Endometrium (tissue), 2 donors: ENCODE data around the gene MAST4.

Source experiments
- FAIRE-seq: peaks from 2 replicates; lab custom pipeline; 2012; peaks lifted over from hg19 to GRCh38; lab: Jason Lieb, UNC
- donor health status: control.
- donor health status: control.

Gene MAST4

DNA sequence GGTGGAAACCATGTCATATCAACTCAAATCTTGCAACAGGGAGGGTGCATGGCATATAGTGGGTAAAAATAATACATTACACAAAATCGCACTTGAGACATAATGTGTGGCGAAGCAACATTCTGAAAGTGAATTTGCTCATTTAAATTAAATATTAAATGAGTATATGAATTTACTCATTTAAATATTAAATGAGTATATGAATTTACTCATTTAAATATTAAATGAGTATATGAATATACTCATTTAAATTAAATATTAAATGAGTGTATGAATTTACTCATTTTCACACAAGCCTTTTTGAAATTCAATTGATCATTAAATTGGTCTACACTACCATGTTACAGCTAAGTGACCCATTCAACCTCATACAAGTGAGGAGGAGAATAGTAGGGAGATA, 10.5 kb downstream of the MAST4 start:
- no peak for FAIRE-seq

DNA sequence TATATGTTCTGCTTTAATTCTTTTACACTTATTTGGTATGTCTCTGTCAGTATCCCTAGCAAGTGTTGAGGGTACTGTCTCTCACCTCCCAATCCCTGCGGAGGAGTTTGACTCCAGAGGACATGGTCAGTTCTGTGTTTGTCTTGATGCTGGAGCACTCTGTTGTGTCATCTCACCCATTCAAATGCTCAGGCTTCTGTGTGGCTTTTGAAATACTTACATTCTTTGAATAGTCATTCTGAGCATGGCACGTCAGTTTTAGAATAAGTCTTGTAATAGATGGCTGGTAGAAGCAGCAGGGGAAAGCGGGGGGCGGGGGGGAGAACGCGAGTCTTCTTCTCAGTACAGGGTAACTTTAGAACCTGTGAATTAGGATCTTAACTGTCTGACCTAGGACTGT, 12.3 kb downstream of the MAST4 start:
- no peak for FAIRE-seq

DNA sequence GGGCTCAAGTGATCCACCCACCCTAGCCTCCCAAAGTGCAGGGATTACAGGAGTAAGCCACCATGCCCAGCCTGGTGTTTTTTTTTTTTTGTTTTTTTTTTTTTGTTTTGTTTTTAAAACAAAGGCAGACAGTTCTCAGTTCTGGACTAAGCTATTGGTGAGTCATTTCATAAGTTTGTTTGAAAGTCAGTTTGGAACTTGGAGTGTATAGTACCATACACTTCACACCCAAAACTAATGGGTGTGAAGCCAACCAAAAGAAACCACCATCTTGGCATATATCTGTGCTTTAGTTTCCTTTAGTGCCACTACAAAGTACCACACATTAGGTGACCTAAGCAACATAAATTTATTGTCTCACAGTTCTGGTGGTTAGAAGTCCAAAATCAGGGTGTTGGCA, 13.4 kb downstream of the MAST4 start:
- FAIRE-seq, result no peak

DNA sequence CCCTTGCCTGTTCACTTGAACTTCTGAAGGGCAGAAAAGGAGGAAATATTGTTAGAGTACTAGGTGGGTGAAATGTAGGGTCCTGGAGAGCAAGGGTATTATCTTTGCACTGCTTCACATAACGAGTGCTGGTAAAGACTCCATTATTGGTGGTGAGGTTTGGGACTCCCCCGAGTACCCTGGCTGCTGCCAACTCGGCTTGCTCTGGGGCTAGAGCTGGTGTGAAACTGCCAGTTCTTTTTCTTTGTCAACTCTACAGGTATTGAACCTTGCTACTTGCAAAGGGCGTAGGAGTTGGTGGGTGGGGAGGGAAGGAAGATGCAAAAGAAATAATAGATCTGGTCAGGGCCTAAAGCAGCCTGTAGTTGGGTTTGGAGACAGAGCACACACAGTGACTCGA, 16.0 kb downstream of the MAST4 start:
- FAIRE-seq, result no peak

DNA sequence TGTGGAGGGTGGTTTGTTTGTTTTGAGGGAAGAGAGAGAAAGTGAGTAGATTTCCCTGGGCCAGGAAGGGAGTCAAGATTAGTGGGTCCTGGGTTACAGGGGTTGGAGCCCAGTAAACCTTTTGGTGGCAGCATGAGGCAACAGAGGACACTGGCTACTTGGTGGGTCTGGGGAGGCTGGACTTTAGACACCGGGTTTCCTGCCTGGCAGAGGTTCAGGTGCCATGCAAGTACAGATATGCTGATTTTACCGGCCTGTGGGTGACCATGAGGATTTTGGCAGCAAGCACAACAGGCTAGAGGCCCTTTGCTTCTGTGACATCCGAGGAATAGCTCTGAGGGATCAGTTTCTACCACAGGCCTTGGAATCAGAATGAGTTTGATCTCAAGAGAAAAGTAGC, 18.9 kb downstream of the MAST4 start:
- FAIRE-seq, result no peak

DNA sequence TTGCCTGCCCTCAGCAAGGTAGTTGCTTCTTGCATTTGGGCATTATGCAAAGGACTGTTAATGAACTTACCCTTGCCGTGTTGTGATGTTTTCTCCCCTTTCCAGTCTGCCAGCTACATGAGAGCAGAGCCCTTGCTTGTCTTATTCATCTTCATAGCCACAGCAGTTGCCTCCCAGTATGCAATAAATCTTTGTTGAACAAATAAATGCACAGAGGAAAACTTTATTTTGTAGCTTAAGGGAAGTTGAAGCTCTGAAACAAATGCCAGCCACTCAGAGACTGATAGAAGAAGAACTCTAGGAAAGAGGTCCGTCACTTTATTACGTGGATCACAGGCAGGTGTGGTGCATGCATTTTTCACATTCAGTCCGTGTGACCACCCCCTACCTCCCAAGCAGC, 19.7 kb downstream of the MAST4 start:
- FAIRE-seq, result no peak

DNA sequence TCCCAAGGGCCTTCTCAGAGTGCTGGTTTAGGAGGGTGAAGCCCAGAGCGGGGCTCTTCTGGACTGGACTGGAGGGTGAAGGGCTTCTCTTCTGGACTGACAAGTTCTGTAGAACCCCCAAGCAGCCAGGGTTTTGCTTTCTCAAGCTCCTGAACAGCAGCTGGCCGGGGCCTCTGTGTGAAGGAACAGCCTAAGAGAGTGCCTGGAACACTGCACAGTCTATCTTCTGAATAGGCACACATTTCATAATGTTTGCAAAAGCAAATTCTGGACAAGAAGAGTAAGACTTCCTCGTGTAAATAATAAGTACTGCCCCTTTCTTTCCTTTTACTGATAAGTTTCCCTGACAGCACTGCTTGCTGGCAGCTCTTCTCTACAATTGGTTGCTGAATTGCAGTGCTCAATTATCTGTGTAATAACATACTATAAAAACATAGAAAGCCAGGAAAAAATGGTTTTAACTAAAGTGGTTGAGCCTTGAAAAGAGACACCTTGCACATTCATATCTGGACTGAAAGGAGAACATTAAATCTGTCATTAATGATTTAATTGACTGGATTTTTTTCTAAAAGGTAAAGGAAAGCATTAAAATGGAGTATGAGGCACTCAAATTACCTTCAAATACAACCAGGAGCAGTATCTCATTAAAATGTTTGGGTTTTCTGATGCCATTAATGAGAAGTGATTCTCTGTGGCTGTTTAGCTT, 20.5 kb downstream of the MAST4 start:
- FAIRE-seq, result no peak

DNA sequence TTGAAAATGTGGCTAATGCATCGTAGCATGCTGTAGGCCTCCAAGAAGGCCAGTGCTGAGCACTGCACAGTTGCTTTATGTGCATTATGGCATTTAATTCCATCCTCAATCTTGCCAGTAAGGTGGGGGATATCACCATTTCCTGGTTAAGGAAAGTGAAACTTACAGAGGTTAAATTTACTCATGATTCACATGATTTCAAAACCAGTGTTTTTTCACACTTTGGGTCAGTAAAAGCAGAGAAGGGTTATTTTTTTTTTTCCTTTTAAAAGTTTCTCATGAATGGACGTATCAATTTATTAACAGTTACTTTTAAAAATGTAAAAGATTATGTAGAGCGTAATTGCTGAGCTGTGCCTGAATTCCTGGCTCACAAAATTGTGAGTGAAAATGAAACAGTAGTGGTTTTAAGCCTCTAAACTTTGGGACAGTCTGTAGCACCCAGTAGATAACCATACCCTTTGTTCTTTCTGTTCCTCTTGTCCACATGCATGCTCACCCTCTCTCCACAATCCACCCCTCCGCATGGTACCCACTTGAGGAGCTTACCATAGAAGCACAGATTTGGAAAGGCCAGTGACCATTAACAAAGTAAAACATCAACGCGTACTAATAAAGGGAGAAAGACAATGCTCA, 21.2 kb downstream of the MAST4 start:
- no peak for FAIRE-seq

DNA sequence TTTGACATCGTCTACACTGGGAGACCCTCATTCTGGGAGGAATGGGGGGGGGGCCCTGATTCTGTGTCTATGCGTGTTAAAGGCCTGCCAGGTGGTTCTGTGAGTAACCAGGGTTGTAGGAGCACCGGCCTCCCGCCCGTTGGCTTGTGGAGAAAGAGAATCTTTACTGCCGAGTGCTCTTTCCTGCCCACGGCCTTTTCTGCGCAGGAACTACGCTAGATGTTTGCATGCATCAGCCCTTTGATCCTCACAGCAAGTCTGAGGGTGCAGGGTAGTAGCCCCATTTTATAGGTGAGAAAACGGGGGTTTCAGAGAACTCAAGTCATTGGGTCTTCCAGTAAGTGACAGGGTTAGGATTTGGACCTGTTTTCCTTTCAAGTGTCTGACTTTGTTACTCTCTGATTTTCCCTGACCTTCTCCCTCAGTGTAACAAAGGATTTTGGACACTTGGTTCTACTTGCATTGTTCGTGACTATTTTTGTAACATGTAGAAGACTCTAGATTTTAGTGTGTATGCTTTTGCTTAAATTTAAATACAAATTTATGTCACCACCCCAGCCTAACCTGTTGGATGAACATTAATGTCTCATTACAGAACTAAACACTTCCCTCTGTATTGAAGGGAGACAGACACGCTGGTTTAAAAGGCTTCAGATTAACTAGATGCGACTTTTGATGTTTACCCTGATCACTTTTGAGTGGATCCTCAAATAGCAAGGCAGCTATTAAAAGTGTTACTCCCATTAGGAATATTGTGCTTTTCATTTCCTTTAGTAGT, 22.0 kb downstream of the MAST4 start:
- no peak for FAIRE-seq

DNA sequence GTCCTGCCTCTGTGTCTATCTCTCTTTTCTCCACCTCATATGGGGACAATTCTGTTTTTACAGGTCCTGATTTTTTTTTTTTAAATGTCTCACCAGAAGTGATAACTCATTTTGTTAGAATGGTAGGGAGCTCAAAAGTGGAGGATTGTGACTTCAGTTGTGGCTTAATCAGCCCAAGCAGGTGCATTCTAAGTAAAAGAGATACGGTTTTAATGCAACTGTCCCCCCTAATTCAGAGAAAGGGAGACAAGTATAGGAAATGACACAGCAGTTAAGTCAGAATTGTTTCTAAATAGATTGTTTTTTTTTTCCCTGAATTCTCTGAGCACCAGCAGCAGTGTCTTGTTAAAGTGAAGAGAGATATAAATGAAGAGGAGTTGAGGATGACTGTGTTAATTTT, 24.5 kb downstream of the MAST4 start:
- FAIRE-seq, result no peak

DNA sequence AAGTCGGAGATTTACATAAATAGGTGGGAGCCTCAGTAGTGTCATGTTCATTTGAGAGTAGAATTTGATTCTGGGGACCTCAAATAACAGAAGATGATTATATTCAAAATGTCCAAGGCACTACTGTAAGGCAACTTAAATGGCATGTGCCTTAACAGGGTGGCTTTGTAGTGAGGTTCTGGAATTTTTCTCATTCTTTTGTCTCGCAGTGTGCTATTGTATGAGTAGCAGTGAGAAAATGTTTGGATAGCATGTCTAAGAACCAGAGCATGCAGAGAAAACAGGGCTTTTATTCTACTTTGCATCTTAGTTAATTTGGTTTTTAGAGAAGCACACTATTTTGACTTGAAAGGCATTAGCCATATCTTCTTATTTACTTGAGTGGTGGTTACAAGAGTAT, 25.0 kb downstream of the MAST4 start:
- FAIRE-seq, result no peak

DNA sequence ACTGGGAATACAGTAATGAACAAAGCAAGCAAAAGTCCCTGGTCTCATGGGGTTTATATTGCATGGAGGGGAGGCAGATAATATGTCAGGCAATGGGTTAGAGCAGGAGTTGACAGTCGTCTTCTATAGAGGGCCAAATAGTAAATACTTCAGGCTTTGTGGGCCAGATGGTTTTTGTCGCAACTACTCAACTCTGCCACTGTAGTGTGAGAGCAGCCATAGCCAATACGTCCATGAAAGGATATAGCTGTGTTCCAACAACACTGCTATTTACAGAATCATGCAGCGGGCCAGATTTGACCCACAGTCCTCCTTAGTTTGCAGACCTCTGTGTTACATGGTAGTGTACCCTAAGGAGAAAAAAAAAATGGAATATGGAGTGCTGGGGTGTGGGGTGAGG, 25.5 kb downstream of the MAST4 start:
- FAIRE-seq, result no peak

DNA sequence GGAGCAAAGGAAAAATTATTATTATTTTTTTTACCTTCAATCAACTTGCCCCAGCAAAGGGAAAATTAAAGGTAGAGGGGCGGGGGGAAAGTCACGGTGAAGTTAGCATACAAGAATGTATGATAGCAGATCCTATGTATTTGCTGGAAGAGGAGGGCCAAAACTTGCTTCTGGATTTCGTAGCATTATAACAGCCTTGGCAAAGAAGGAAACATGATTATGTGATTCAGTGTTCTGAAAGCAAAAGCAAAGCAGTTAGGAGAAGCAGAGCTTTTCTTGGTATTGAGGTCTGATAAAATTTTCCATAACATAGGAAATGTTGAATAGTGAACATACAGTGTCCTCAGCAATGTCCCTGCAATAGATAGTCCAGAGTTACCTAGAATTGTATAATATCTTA, 32.4 kb downstream of the MAST4 start:
- FAIRE-seq, result no peak

DNA sequence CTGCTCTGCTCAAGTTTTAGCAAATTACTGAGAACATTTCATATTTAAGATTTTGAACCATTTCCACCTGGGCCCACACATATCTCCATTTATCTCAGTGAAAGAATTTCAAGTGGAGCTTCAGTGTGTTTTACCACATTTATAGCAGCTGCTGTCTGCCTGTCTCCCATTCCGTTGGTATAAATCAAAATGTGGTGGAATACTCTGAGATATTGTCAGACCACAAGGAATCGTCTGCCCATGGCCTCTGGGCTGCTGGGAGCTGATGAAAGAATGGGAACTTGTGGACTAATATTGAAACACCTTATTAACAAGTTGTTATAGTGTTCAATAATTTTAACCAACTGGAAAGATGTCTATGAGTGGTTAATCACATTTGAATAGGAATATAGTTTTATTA, 33.3 kb downstream of the MAST4 start:
- FAIRE-seq, result no peak

DNA sequence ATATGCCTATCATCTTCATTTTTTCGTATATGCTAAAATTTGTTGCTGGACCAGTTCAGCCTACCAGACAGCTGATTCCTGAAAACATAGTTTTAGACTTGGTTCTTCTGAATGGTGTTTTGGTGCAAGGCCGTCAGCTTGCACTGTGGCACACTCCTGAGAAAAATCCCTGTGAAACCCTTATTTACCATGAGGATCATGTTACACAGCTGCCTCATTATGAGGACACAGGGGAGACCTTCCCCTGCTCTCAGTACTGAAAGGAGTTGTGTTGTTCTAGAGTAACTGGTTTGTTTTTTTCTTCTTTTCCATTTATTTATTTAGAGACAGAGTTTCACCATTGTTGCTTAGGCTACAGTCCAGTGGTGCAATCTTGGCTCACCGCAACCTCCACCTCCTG, 37.6 kb downstream of the MAST4 start:
- no peak for FAIRE-seq

DNA sequence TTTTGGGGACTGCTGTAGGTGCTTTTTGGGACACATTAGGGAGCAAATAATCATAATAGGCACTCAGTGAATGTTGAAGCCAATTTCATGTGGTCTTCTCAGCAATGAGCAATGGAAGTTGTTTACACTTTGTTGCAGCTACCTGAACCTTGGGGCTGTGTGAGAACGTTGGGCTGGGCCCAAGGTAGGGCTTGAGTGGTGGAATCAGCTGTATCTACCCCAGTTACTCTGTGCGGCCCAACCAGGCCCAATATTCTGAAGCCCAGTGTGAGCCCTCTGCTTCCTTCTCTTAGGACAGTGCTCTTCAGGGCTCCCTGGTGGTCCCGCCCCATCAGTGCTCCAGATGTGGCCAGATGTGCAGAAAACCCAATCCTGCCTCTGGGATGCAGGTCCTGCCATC, 38.4 kb downstream of the MAST4 start:
- no peak for FAIRE-seq

DNA sequence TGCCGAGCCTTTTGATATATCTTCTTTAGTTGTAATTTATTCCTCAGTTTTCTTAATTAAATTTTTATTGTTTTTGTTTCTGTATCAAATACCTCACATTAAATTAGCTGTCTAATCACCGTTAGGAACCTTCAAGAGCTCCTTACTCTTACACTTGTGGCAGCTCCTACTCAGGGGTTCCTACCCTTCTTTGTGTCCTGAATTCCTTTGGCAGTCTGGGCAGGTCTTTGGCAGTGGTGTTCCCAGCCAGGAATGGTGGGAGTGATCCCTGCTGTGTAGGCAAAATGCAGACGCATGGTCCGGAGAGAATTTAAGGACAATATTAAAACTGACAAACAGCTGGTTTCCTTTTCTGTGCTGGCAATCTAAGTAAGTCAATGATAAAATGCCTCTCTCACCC, 41.8 kb downstream of the MAST4 start:
- no peak for FAIRE-seq

DNA sequence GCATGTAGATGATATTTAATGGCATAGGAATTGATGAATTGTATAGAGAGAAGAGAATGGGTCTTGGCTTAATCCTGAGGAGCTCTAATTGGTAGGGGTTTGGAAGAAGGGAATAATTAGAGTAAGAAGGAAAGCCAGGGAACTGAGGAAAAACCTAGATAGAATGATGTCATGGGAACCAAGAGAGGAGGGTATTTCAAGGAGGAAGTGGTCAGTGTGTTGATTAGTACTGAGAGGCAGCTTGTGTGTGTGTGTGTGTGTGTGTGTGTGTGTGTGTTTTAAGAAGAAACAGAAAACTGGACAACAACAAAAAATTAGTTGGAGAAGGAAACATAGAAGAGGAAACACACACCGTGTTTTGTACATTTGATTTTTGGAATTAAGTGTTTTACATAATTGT, 42.8 kb downstream of the MAST4 start:
- no peak for FAIRE-seq

DNA sequence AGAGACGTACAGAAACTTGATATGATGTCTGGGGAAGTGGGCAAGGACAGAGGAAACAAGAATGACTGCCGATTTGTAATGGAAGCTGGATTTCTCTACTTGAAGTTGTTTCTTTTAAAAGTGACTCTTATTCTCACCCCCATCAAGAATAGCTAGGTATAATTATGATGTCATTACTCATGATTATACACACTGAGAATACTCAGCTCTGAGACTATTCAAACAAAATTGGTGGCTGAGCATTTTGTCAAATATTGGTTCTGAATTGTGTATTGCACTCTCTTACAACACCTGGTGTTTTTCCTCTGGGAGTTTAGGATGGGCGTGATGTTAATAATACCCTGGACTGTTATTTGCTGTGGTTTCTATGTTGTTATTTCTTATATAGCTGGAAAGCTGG, 46.3 kb downstream of the MAST4 start:
- FAIRE-seq, result no peak

DNA sequence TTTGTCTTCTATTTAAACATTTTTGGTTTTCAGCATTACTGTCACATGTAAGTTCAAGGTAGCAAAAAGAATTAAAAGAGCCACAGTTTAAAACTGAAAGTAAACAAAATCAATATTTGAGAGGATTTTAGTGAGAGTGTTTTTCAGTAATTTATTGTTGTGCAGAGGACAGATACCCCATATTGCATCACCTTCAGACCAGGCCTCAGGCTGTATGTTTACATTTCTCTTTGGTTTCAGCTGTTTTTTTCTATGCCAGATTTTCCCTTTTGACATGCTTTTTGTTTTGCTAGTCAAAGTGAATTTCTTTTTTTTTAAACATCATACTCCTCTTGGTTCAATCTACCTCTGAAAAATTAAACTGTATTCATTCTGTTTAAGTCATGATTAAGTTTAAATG, 47.2 kb downstream of the MAST4 start:
- FAIRE-seq, result no peak

DNA sequence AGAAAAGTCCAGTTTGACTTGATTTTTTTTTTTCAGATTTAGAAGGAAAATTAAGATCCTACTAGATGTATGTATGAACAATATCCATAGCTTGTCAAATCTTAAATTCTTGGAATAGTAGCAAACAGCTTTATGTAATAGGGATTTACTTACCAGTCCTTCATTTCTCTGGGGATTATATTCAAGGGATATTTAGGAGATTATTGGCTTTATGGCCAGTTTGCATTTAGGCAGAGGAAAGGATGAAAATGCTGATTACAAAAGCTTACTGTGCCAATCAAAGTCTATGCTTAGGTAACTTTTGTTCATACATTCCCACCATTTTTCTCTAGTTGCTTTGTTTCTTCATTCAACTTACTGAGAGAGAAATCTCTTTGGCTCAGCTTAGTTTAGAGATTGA, 47.9 kb downstream of the MAST4 start:
- FAIRE-seq, result no peak

DNA sequence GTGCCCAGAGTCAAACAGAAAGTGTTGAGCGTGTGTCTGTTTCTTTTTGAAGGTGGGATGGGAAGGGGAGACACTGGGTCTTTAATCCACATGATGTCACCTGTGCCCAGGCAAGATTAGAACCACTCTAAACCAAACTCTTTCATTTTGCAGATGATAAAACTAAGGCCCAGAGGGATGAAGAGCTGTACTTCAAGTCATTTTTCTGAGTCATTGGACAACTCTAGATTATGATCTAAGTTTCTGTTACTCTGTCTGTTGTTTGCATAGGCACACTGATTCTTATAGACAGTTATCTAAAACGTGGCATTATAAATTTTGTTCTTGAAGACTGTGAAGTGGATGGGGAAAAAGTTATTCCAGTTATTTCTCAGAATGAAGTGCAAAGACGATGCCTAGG, 48.8 kb downstream of the MAST4 start:
- no peak for FAIRE-seq

DNA sequence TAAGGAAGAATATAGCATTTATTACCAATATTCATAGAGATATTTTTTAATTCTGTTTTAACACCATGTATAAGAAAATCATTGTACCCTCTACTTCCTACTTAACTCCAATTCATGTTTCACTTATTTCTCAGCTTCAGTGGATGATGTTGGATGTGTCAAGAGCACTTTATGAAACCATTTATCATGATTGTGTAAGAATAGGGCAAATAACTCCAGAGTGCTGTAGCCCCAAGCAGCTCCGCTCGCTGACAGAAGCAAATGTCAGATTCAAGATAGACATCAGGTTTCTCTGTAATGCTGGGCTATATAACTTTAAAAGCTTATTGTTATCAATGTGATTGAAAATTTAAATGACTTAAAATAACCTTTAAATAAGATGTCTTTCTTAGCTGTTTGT, 50.4 kb downstream of the MAST4 start:
- no peak for FAIRE-seq
